Ovary (tissue), 9 donors: Measurements from ENCODE around the gene EAF1. TPM values are rescaled to one million over a fixed set of nuclear protein-coding genes. Genes with fewer than 3 reads are reported as not detected.
"Not testable (repeated sequence)": the region's sequence is repeated elsewhere in the genome, so short reads cannot be mapped to it uniquely, and the experiment has no call there.

Experiments
- DNase-seq, 5 donors: peaks; one replicate each; pipeline ENCODE4 v3.0.0-alpha.2; 2019 to 2020
- H3K27ac ChIP-seq, 2 donors: fragments of 200-600 bp; one replicate each; pipeline versions ENCODE4 v1.5.1 to v1.8.0; 2019 to 2022
- H3K27me3 ChIP-seq: fragments of 200-600 bp; one replicate; pipeline ENCODE4 v1.8.0; 2022
- H3K36me3 ChIP-seq: fragments of 200-600 bp; sonication (generic); one replicate; pipeline ENCODE4 v1.5.1; 2019
- H3K4me1 ChIP-seq: one replicate; pipeline ENCODE4 v1.8.1; 2013; ENCODE audit warnings: mild to moderate bottlenecking, moderate library complexity; ENCODE audit not compliant: insufficient read depth
- H3K4me3 ChIP-seq: fragments of 200-600 bp; sonication (generic); one replicate; pipeline ENCODE4 v1.5.1; 2017
- H3K9me3 ChIP-seq, 2 donors: fragments of 200-600 bp in 1 of 2; sonication (generic) in 1 of 2; one replicate each; pipeline versions ENCODE4 v1.5.1 to v1.8.1; 2013 to 2019; ENCODE audit warnings: mild to moderate bottlenecking in 1 of 2, moderate library complexity in 1 of 2
- CTCF ChIP-seq, 3 donors: fragments of 450-650 bp in 2 of 3; fragments of 200-600 bp in 1 of 3; IDR thresholded peaks; one replicate each; pipeline versions ENCODE4 v1.5.1 to v1.8.0; 2016 to 2022; ENCODE audit warnings: antibody characterized with exemption in 3 of 3, mild to moderate bottlenecking in 1 of 3
- EP300 ChIP-seq: sonication (generic); formaldehyde crosslinking; IDR thresholded peaks from one replicate; pipeline ENCODE4 v1.6.1; 2017; ENCODE audit warnings: antibody characterized with exemption
- POLR2A ChIP-seq: fragments of 450-650 bp; IDR thresholded peaks from one replicate; pipeline ENCODE4 v1.6.1; 2017; ENCODE audit warnings: antibody characterized with exemption, mild to moderate bottlenecking, moderate library complexity
- WGBS, 3 donors: extraction: QIAGEN DNeasy Blood & Tissue Kit in 1 of 3; methylation state at CpG; one replicate each; pipeline versions ENCODE4 v1.1.5 to v1.1.7; 2013 to 2017; 5-methylcytosine and 5-hydroxymethylcytosine counted together
- intact Hi-C, 4 donors: fragments of 100-400 bp; cut with DNase I; formaldehyde crosslinking; loops; one replicate each; pipeline versions ENCODE4 v1.11.0 to v1.15.1; 2022 to 2023
- polyA plus RNA-seq, 2 donors: library from polyadenylated mRNA; stranded (reverse); fragments of 200-250 nt in 1 of 2; fragments of 350-450 nt in 1 of 2; fragmentation: Illumina TruSeq in 1 of 2; extraction: RNeasy Lipid Tissue Mini Kit (QIAGEN cat#74804) in 1 of 2; gene quantifications; one replicate each; pipeline ENCODE4 v1.2.3, GENCODE V29; 2013 to 2014
- total RNA-seq, 7 donors: library from RNA; depleted of rRNA in 2 of 7; stranded (reverse); fragments of >200 nt in 2 of 7; fragmentation: NEBNext Ultra II Directional in 3 of 7; extraction: Animal tissue kit (Norgen Biotek cat#: 25700) in 3 of 7; gene quantifications; one replicate each; pipeline versions ENCODE4 v1.1.0 to v1.2.4, GENCODE V29; 2016 to 2023
- donor health status: DM: no; HTN: no; CAD: no; lungs with moderate emphysema.
- donor health status: DM: no; HTN: no; CAD: no.
- donor health status: Bipolar disorder and iron deficiency.
- donor health status: DM: yes; HTN: yes; CAD: no.
- donor health status: DM: no; HTN: no; CAD: no.
- donor health status: DM: yes; HTN: yes; CAD: no.

EAF1 gene
- total and polyA plus RNA-seq, 9 donors = 5.4 to 16.0 (median 11.9) TPM

GRCh38 chr3:15453991-15454625, 26.7 kb downstream of the EAF1 start:
- 74 to 78% (median 77%) methylated on average over 9 of the region's 9 CpGs for WGBS, 3 donors
- H3K9me3 ChIP-seq = no peaks in the 10 kb centered on the region
- H3K36me3 ChIP-seq = no peaks in the 10 kb centered on the region
- intact Hi-C loops = no loop called here
- H3K27me3 ChIP-seq = no peaks in the 10 kb centered on the region
- no peak overlapping the region for H3K27ac ChIP-seq
- H3K4me1 ChIP-seq = no peaks in the 10 kb centered on the region
- no peak for DNase-seq
- TF ChIP-seq POLR2A = no peak
- TF ChIP-seq EP300 = no peak
- TF ChIP-seq CTCF (IDR thresholded peaks at IDR 0.05) = no peak
- H3K4me3 ChIP-seq = no peak overlapping the region

GRCh38 chr3:15454965-15455364, 27.6 kb downstream of the EAF1 start:
- H3K9me3 ChIP-seq = no peaks in the 10 kb centered on the region
- no peaks in the 10 kb centered on the region for H3K4me1 ChIP-seq
- no peak overlapping the region for H3K4me3 ChIP-seq
- no peaks in the 10 kb centered on the region for H3K27me3 ChIP-seq
- no peaks in the 10 kb centered on the region for H3K36me3 ChIP-seq
- no peak for TF ChIP-seq EP300
- TF ChIP-seq CTCF (IDR thresholded peaks at IDR 0.05) = no peak
- no peak for TF ChIP-seq POLR2A
- DNase-seq = no peak
- H3K27ac ChIP-seq = no peak overlapping the region
- intact Hi-C loops = no loop called here

- no peaks in the 10 kb centered on the region for H3K4me1 ChIP-seq
Observed at GRCh38 chr3:15455756-15456155, 28.4 kb downstream of the EAF1 start.

GRCh38 chr3:15456321-15456720, 28.9 kb downstream of the EAF1 start:
- DNase-seq = no peak
- Histone ChIP-seq H3K4me3 (no peak overlapping the region), H3K27me3 (no peaks in the 10 kb centered on the region), H3K36me3 (no peaks in the 10 kb centered on the region), H3K4me1 (no peaks in the 10 kb centered on the region), H3K9me3 (no peaks in the 10 kb centered on the region), H3K27ac (no peak overlapping the region)
- WGBS, 3 donors = 73 to 88% (median 86%) methylated on average over 2 of the region's 2 CpGs
- TF ChIP-seq EP300 (no peak), CTCF (IDR thresholded peaks at IDR 0.05) (no peak), POLR2A (no peak)
- intact Hi-C loops = no loop called here

More at GRCh38 chr3:15455756-15456155, 28.4 kb downstream of the EAF1 start:
- no peak for TF ChIP-seq POLR2A
- no peak for TF ChIP-seq EP300
- TF ChIP-seq CTCF (IDR thresholded peaks at IDR 0.05) = no peak
- H3K27ac ChIP-seq = no peak overlapping the region
- no peaks in the 10 kb centered on the region for H3K9me3 ChIP-seq
- WGBS, 3 donors = 87 to 90% (median 89%) methylated on average over 7 of the region's 7 CpGs
- no peak overlapping the region for H3K4me3 ChIP-seq
- no peaks in the 10 kb centered on the region for H3K27me3 ChIP-seq
- H3K36me3 ChIP-seq = no peaks in the 10 kb centered on the region
- intact Hi-C loops = no loop called here
- DNase-seq = no peak

GRCh38 chr3:15456915-15457314, 29.5 kb downstream of the EAF1 start:
- H3K36me3 ChIP-seq, intact Hi-C loops, H3K9me3 ChIP-seq: not testable (repeated sequence)

More at GRCh38 chr3:15456915-15457314, 29.5 kb downstream of the EAF1 start:
- not testable (repeated sequence) for H3K4me1 ChIP-seq, H3K27me3 ChIP-seq, H3K4me3 ChIP-seq, H3K27ac ChIP-seq, DNase-seq
- 92 to 95% (median 92%) methylated on average over 10 of the region's 10 CpGs for WGBS, 3 donors
